Measurements from ENCODE around the gene PSMD9. TPM values are rescaled to one million over a fixed set of nuclear protein-coding genes. Genes with fewer than 3 reads are reported as not detected.
A peak's percentile ranks its signal among the peaks of the same experiment; 100 is the strongest.

Gene PSMD9
- total and polyA plus RNA-seq, 10 of the 15 experiments (the other 5 are each of a cell fraction or from before 2014, with no cell fraction given), result 14.6 to 152 (median 58.1) TPM

DNA sequence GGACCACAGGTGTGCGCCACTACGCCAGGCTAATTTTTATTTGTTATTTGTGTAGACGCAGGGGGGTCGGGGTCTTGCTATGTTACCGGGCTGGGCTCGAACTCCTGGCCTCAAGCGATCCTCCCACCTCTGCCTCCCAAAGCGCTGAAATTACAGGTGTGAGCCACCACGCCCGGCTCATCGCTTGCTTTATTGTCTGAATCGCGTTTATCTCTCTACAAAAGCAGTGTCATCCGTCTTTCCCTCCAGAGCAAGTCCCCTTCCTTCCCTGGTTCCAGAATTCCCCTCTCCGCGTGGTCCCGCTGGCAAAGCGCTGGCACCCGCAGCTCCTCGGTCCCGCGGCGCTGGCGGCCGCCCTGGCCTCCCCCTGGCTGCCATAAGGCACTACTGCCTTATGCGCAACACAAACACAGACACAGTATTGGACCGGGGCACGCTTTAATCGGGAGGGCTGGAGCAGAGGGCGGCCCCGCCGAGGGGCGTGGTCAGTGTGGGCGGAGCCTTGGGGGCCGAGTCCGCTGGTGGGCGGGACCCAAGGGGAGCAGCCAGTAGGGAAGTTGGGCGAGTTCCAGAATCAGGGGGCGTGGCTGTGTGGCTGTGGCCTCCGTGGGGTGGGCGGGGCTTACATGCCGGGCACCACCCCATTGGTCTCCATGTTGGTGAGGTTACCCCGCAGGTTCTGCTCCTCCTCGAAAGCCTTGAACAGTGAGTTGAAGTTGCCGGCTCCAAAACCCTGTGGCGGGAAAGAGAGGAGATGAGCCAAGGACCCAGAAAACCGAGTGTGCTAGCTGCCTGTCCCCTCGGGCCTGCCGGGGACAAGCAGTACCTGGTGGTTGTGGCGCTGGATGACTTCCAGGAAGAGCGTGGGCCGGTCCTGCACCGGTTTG lies 49.2 kb upstream of the PSMD9 start (continued):
- no peak for TF ChIP-seq MEF2B (IDR thresholded peaks at IDR 0.05; ENCODE audit: partially characterized antibody, poor library complexity, severe bottlenecking)
- no peak for TF ChIP-seq JUND (IDR thresholded peaks at IDR 0.05; ENCODE audit: low read depth, low read length)
- no peak for TF ChIP-seq RCOR1 (conservative IDR thresholded peaks at IDR 0.05; ENCODE audit: low read depth, low read length)
- TF ChIP-seq RELA (IDR thresholded peaks at IDR 0.05; ENCODE audit: borderline replicate concordance, partially characterized antibody), result no peak
- TF ChIP-seq HDGF (IDR thresholded peaks at IDR 0.05), result peak; percentile 97
- TF ChIP-seq ZNF274 (IDR thresholded peaks at IDR 0.05; ENCODE audit: insufficient read depth, insufficient read length), result no peak
- TF ChIP-seq POU2F2 (IDR thresholded peaks at IDR 0.05; ENCODE audit: borderline replicate concordance, low read depth, low read length), result 0 out of 3 replicates have a peak, but pooled peaks have one; percentile 29
- no peak for TF ChIP-seq ZBTB11 (CRISPR knock-in tag; IDR thresholded peaks at IDR 0.05)
- TF ChIP-seq JUNB (IDR thresholded peaks at IDR 0.05), result no peak
- no peak for TF ChIP-seq POLR2AphosphoS5 (IDR thresholded peaks at IDR 0.05; ENCODE audit: low read length)
- no peak for TF ChIP-seq CHD1 (IDR thresholded peaks at IDR 0.05; ENCODE audit: low read depth, low read length)
- TF ChIP-seq, protein P1, sequence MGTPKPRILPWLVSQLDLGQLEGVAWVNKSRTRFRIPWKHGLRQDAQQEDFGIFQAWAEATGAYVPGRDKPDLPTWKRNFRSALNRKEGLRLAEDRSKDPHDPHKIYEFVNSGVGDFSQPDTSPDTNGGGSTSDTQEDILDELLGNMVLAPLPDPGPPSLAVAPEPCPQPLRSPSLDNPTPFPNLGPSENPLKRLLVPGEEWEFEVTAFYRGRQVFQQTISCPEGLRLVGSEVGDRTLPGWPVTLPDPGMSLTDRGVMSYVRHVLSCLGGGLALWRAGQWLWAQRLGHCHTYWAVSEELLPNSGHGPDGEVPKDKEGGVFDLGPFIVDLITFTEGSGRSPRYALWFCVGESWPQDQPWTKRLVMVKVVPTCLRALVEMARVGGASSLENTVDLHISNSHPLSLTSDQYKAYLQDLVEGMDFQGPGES (IDR thresholded peaks at IDR 0.05), result no peak
- peak in 1 of 2 experiments; percentile 36; a peak in 1 of 4 replicates for TF ChIP-seq IKZF2 (IDR thresholded peaks at IDR 0.05)
- no peak for TF ChIP-seq KLF5 (IDR thresholded peaks at IDR 0.05; ENCODE audit: partially characterized antibody)
- TF ChIP-seq BRCA1 (IDR thresholded peaks at IDR 0.05; ENCODE audit: low read depth, low read length), result no peak
- no peak for TF ChIP-seq SREBF2 (IDR thresholded peaks at IDR 0.05; ENCODE audit: low read length)
- TF ChIP-seq BHLHE40 (IDR thresholded peaks at IDR 0.05; ENCODE audit: borderline replicate concordance in 1 of 2, low read depth in 2 of 2, low read length in 1 of 2), result 0 out of 4 replicates have a peak, but pooled peaks of 1 of the 2 experiments have one; percentile 37
- no peak for TF ChIP-seq ZNF207 (IDR thresholded peaks at IDR 0.05; ENCODE audit: borderline replicate concordance)
- 0 out of 2 replicates have a peak, but pooled peaks have one; percentile 38 for TF ChIP-seq SIN3A (IDR thresholded peaks at IDR 0.05; ENCODE audit: low read depth, low read length)
- TF ChIP-seq TARDBP (IDR thresholded peaks at IDR 0.05; ENCODE audit: borderline replicate concordance), result no peak
- no peak for TF ChIP-seq CBX5 (IDR thresholded peaks at IDR 0.05; ENCODE audit: low read depth)
- peak; percentile 87 for TF ChIP-seq PAX5 (IDR thresholded peaks at IDR 0.05; ENCODE audit: borderline replicate concordance, low read depth, low read length)
- TF ChIP-seq SUPT20H (IDR thresholded peaks at IDR 0.05; ENCODE audit: borderline replicate concordance, control insufficient read depth, low read depth, low read length), result no peak
- no peak for TF ChIP-seq EZH2 (IDR thresholded peaks at IDR 0.05; ENCODE audit: borderline replicate concordance, control insufficient read depth, low read depth, low read length)
- no peak for TF ChIP-seq PML (IDR thresholded peaks at IDR 0.05; ENCODE audit: low read length)
- no peak for TF ChIP-seq TCF12 (IDR thresholded peaks at IDR 0.05; ENCODE audit: low read depth, low read length)
- no peak for TF ChIP-seq NR2F1 (conservative IDR thresholded peaks at IDR 0.05)
- TF ChIP-seq BCL11A (IDR thresholded peaks at IDR 0.05; ENCODE audit: low read depth, low read length), result no peak
- no peak for TF ChIP-seq POLR2AphosphoS2 (IDR thresholded peaks at IDR 0.05; ENCODE audit: low read depth, low read length)

All from GM12878 (cell line).